NB4 (cell line): Measurements from ENCODE around the gene SLC22A7.

ENCODE experiments used
- DNase-seq: peaks from one replicate; pipeline ENCODE4 v3.0.0; 2010; ENCODE audit warnings: low read depth
- H3K4me3 ChIP-seq: one replicate; pipeline ENCODE4 v1.5.1; 2011; ENCODE audit warnings: mild to moderate bottlenecking, low read depth, low read length, moderate library complexity
- CTCF ChIP-seq: IDR thresholded peaks from one replicate; pipeline ENCODE4 v1.5.1; 2012; ENCODE audit warnings: low read depth, low read length
- MAX ChIP-seq: IDR thresholded peaks from 2 replicates; pipeline ENCODE4 v1.6.1; 2011; ENCODE audit warnings: low read depth, low read length
- MYC ChIP-seq: IDR thresholded peaks from 2 replicates; pipeline ENCODE4 v1.6.1; 2011; ENCODE audit warnings: low read depth, low read length
- POLR2A ChIP-seq: IDR thresholded peaks from 2 replicates; pipeline ENCODE4 v1.6.1; 2011; ENCODE audit warnings: mild to moderate bottlenecking; ENCODE audit not compliant: insufficient read length; ENCODE audit errors: extremely low read depth

Gene SLC22A7

GRCh38 chr6:43258807-43259686 is 39.0 kb upstream of the SLC22A7 start:
- TF ChIP-seq POLR2A = no peak
- H3K4me3 ChIP-seq = no peak overlapping the region
- DNase-seq = no peak

DNA sequence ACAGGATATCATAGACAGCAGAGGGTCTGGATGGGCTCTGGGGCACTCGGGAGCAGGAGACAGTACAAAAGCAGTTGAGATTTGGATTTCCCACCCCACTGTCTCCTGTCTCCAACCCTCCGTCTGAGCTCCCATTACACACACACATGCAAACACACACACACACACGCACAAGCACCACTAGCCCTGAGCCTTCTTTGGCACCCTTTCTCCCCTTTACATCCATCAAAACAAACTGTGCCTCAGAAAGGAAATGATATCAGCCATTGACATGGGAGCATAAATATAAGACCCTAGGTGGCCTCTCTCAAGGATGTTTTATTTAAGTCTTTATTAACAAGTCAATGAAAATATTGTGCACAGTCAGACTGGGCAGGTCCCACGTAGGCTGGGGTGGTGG is 37.3 kb upstream of the SLC22A7 start:
- no peak for DNase-seq
- H3K4me3 ChIP-seq = no peak overlapping the region
- TF ChIP-seq CTCF (no peak), MYC (no peak), MAX (no peak), POLR2A (no peak)

DNA sequence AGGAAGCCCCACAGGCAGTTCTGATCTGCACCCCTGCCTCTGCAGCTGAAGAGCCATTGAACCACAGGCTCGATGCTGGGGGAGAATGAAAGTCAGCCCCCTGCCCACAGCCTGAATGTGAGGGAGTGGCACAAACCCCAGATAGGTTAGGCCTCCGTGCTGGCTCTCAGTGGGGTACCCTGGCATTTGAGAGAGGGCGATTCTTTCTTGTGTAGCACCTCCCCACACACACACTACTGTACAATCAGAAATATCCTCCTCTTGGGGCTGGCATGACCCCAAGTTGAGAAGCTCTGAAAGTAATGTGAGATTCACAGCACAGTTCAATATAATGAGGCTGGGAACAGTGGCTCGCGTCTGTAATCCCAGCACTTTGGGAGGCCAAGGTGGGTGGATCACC is 36.9 kb upstream of the SLC22A7 start:
- no peak for DNase-seq
- H3K4me3 ChIP-seq = no peak overlapping the region
- TF ChIP-seq CTCF = no peak
- no peak for TF ChIP-seq MYC
- no peak for TF ChIP-seq MAX
- TF ChIP-seq POLR2A = no peak

- TF ChIP-seq POLR2A (no peak), MYC (no peak), CTCF (no peak), MAX (no peak)
- H3K4me3 ChIP-seq = no peak overlapping the region
- DNase-seq = no peak
Observed at GRCh38 chr6:43262000-43262779, 35.9 kb upstream of the SLC22A7 start.

- TF ChIP-seq CTCF (no peak), MYC (no peak), POLR2A (no peak), MAX (no peak)
- H3K4me3 ChIP-seq = no peak overlapping the region
Observed at GRCh38 chr6:43262780-43263313, 35.2 kb upstream of the SLC22A7 start.

More at GRCh38 chr6:43262780-43263313, 35.2 kb upstream of the SLC22A7 start:
- DNase-seq = no peak
